HCT116 (cell line): ENCODE results near the gene MARCHF6. TPM values are rescaled to one million over a fixed set of nuclear protein-coding genes. Genes with fewer than 3 reads are reported as not detected.
"Not testable (repeated sequence)": the region's sequence is repeated elsewhere in the genome, so short reads cannot be mapped to it uniquely, and the experiment has no call there.

ENCODE experiments used
- ATAC-seq: fragments of 200-7000 bp; cut with Tn5 transposase; 2 replicates; pipeline ENCODE4 v1.9.1; 2020; ENCODE audit warnings: mild to moderate bottlenecking, moderate library complexity
- BruUV-seq: library from RNA; stranded (reverse); fragments of 400-500 nt; replicated peaks from 2 replicates; lab custom pipeline; 2021; lab: Mats Ljungman, UMichigan
- CTCF ChIA-PET: fragments of 300-600 bp; sonication (Branson Sonifier 250); formaldehyde crosslinking; loops from one replicate; lab custom pipeline; 2021; ENCODE audit warnings: antibody characterized with exemption; lab: Charles Lee
- POLR2A ChIA-PET: fragments of 300-600, 350-600 bp; sonication (Branson Sonifier 250); formaldehyde crosslinking; loops from one replicate; lab custom pipeline; 2021; ENCODE audit warnings: antibody characterized with exemption; lab: Charles Lee
- RAD21 ChIA-PET, 2 experiments: fragments of 300-600 bp; sonication (Branson Sonifier 250); formaldehyde crosslinking; loops; one replicate each; lab custom pipeline; 2023; ENCODE audit warnings: low total read pairs in 2 of 2; ENCODE audit not compliant: uncharacterized antibody in 2 of 2, unreplicated experiment in 2 of 2, low non-redundant PET in 1 of 2; lab: Charles Lee
- DNase-seq: peaks from one replicate; pipeline ENCODE4 v3.0.0-alpha.2; 2010; ENCODE audit warnings: low read depth, low spot score
- H2AFZ ChIP-seq: fragments of 200-600 bp; shearing (Covaris generic), sonication (generic); 2 replicates; pipeline ENCODE4 v1.6.1; 2017; ENCODE audit warnings: low read depth, mixed run types, mixed read lengths, antibody characterized with exemption, low read length; ENCODE audit not compliant: poor library complexity, severe bottlenecking
- H3K27ac ChIP-seq: 2 replicates; pipeline ENCODE4 v1.5.1; 2012; ENCODE audit warnings: low read depth, low read length
- H3K27me3 ChIP-seq: fragments of 200-600 bp; sonication (generic); 2 replicates; pipeline ENCODE4 v1.6.1; 2016; ENCODE audit warnings: mixed run types, low read length, mixed read lengths; ENCODE audit not compliant: insufficient read depth
- H3K36me3 ChIP-seq, 2 experiments: fragments of 200-500 bp in 1 of 2; fragments of 200-600 bp in 1 of 2; sonication (Bioruptor generic) in 1 of 2; sonication (generic) in 1 of 2; 2 replicates each; pipeline versions ENCODE4 v1.5.1 to v1.6.1; 2014 to 2016; ENCODE audit warnings: low read length in 2 of 2, inconsistent platforms in 1 of 2, mixed read lengths in 1 of 2, mixed run types in 1 of 2; ENCODE audit not compliant: insufficient read depth in 2 of 2, control insufficient read depth in 1 of 2
- H3K4me1 ChIP-seq, 2 experiments: fragments of 200-600 bp in 1 of 2; sonication (generic) in 1 of 2; 2 replicates each; pipeline versions ENCODE4 v1.5.1 to v1.6.1; 2012 to 2017; ENCODE audit warnings: low read length in 2 of 2, inconsistent platforms in 1 of 2, mild to moderate bottlenecking in 1 of 2, mixed read lengths in 1 of 2, mixed run types in 1 of 2, moderate library complexity in 1 of 2; ENCODE audit not compliant: insufficient read depth in 2 of 2, control insufficient read depth in 1 of 2
- H3K4me2 ChIP-seq: fragments of 200-600 bp; sonication (generic); 2 replicates; pipeline ENCODE4 v1.6.1; 2017; ENCODE audit warnings: mixed run types, low read length, mixed read lengths
- H3K4me3 ChIP-seq, 2 experiments: fragments of 200-600 bp in 1 of 2; sonication (generic) in 1 of 2; replicated peaks in 1 of 2; 2 replicates each; pipeline ENCODE4 v1.5.1; 2011 to 2016; ENCODE audit warnings: low read length in 2 of 2, control low read depth in 1 of 2, low read depth in 1 of 2, mild to moderate bottlenecking in 1 of 2, mixed read lengths in 1 of 2, mixed run types in 1 of 2
- H3K79me2 ChIP-seq: fragments of 200-600 bp; sonication (generic); 2 replicates; pipeline ENCODE4 v1.6.1; 2017; ENCODE audit warnings: mild to moderate bottlenecking, mixed run types, low read length, moderate library complexity, mixed read lengths; ENCODE audit not compliant: insufficient read depth
- H3K9ac ChIP-seq: fragments of 200-600 bp; sonication (generic); 2 replicates; pipeline ENCODE4 v1.6.1; 2016; ENCODE audit warnings: low read length, mixed read lengths
- H3K9me2 ChIP-seq: fragments of 200-600 bp; sonication (generic), shearing (Covaris generic); 2 replicates; pipeline ENCODE4 v1.6.1; 2017; ENCODE audit warnings: mixed run types, mild to moderate bottlenecking, moderate library complexity; ENCODE audit not compliant: insufficient read depth
- H3K9me3 ChIP-seq, 2 experiments: fragments of 200-500 bp in 1 of 2; fragments of 200-600 bp in 1 of 2; sonication (Bioruptor generic) in 1 of 2; sonication (generic) in 1 of 2; 2 replicates each; pipeline ENCODE4 v1.6.1; 2014 to 2017; ENCODE audit warnings: low read length in 2 of 2, mixed read lengths in 2 of 2, inconsistent platforms in 1 of 2, low read depth in 1 of 2, mild to moderate bottlenecking in 1 of 2, mixed run types in 1 of 2, moderate library complexity in 1 of 2; ENCODE audit not compliant: control insufficient read depth in 1 of 2, insufficient read depth in 1 of 2
- H4K20me1 ChIP-seq: fragments of 200-600 bp; sonication (generic), shearing (Covaris generic); 2 replicates; pipeline ENCODE4 v1.6.1; 2017; ENCODE audit warnings: mixed run types, mild to moderate bottlenecking, moderate library complexity; ENCODE audit not compliant: insufficient read depth
- ATF3 ChIP-seq: IDR thresholded peaks from 2 replicates; pipeline ENCODE4 v1.6.1; 2012
- CBX3 ChIP-seq: IDR thresholded peaks from 2 replicates; pipeline ENCODE4 v1.6.1; 2012; ENCODE audit warnings: low read depth
- CEBPB ChIP-seq: IDR thresholded peaks from 2 replicates; pipeline ENCODE4 v1.6.1; 2012; ENCODE audit warnings: low read depth
- FOSL1 ChIP-seq: IDR thresholded peaks from 2 replicates; pipeline ENCODE4 v1.6.1; 2012; ENCODE audit warnings: low read depth
- JUND ChIP-seq: IDR thresholded peaks from 2 replicates; pipeline ENCODE4 v1.6.1; 2012
- TCF7L2 ChIP-seq: IDR thresholded peaks from 2 replicates; pipeline ENCODE4 v1.7.0; 2011; ENCODE audit warnings: borderline replicate concordance, inconsistent platforms; ENCODE audit not compliant: insufficient read depth, insufficient read length; ENCODE audit errors: extremely low read depth
- intact Hi-C: fragments of 100-400 bp; cut with micrococcal nuclease; formaldehyde crosslinking; loops from 2 replicates; pipeline ENCODE4 v1.10.0; 2022
- total RNA-seq: library from RNA; stranded (reverse); gene quantifications from one replicate; pipeline ENCODE4 v1.2.1, GENCODE V29; 2021; ENCODE audit not compliant: unreplicated experiment

The MARCHF6 gene
- total RNA-seq, 1 experiment from 2014 or later, result 144 TPM

GRCh38 chr5:10374046-10375022 lies 20.8 kb downstream of the MARCHF6 start:
- RAD21 ChIA-PET, result no interaction called here
- TF ChIP-seq TCF7L2 (no peak), FOSL1 (no peak), JUND (no peak), ATF3 (no peak), CEBPB (no peak), CBX3 (no peak)
- TF ChIP-seq, all 23 proteins: peak for 0
- ChIA-PET CTCF (no interaction called here), POLR2A (no interaction called here)
- Histone ChIP-seq H3K27ac (no peak overlapping the region), H3K27me3 (no peaks in the 10 kb centered on the region), H3K36me3 (peaks cover 0 to 7% of the 10 kb centered on the region in 2 experiments; a peak in 1 of 4 replicates), H3K9me3 (no peaks in the 10 kb centered on the region), H3K4me2 (no peak overlapping the region), H3K4me1 (peaks cover 0 to 4% of the 10 kb centered on the region in 2 experiments; a peak in 1 of 4 replicates), H3K9me2 (no peaks in the 10 kb centered on the region), H3K79me2 (peaks cover 93% of the 10 kb centered on the region), H3K4me3 (no peak overlapping the region), H4K20me1 (peaks cover 7% of the 10 kb centered on the region), H2AFZ (no peak overlapping the region), H3K9ac (no peak overlapping the region)
- no TSS peak for BruUV-seq
- no peak for DNase-seq
- intact Hi-C loops, result no loop called here
- ATAC-seq, result no peak

- H3K36me3 ChIP-seq, H3K27me3 ChIP-seq, H3K4me2 ChIP-seq, H3K4me3 ChIP-seq, H3K9me3 ChIP-seq, DNase-seq, H2AFZ ChIP-seq, H3K9ac ChIP-seq, intact Hi-C loops, POLR2A ChIA-PET, H3K4me1 ChIP-seq, H4K20me1 ChIP-seq, BruUV-seq, CTCF ChIA-PET, ATAC-seq, RAD21 ChIA-PET, H3K9me2 ChIP-seq, H3K27ac ChIP-seq: not testable (repeated sequence)
- peaks cover 92% of the 10 kb centered on the region for H3K79me2 ChIP-seq
Measured at GRCh38 chr5:10375146-10375545, 21.7 kb downstream of the MARCHF6 start.
